CD4-positive, alpha-beta T cell treated with Interleukin-6 at 100 ng/mL for 8 hours (primary cell): ENCODE results near the gene PTPN5.
"Not testable (repeated sequence)": the region's sequence is repeated elsewhere in the genome, so short reads cannot be mapped to it uniquely, and the experiment has no call there.

ENCODE experiments used
- DNase-seq: peaks from one replicate; pipeline ENCODE4 v3.0.0-alpha.2; 2020; ENCODE audit warnings: mixed read lengths, low spot score

The PTPN5 gene

DNA sequence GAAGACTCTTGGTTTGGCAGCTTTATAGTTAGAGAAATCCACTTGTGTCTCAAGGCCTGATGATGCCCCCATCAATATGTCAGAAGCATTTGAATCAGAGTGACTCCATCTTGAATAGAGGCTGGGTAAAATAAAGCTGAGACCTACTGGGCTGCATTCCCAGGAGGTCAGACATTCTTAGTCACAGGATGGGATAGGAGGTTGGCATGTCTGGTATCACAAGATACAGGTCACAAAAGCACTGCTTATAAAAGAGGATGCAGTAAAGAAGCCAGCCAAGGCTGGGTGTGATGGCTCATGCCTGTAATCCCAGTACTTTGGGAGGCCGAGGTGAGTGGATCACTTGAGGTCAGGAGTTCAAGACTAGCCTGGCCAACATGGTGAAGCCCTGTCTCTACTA is 109.6 kb downstream of the PTPN5 start:
- DNase-seq: not testable (repeated sequence)
